GM19351 (cell line): Measurements from ENCODE around the gene FER1L5.

Source experiments
- ATAC-seq: cut with Tn5 transposase; IDR thresholded peaks from one replicate; pipeline ENCODE4 v1.9.1; 2021; ENCODE audit warnings: mild to moderate bottlenecking, moderate library complexity; ENCODE audit not compliant: unreplicated experiment

FER1L5 gene

DNA sequence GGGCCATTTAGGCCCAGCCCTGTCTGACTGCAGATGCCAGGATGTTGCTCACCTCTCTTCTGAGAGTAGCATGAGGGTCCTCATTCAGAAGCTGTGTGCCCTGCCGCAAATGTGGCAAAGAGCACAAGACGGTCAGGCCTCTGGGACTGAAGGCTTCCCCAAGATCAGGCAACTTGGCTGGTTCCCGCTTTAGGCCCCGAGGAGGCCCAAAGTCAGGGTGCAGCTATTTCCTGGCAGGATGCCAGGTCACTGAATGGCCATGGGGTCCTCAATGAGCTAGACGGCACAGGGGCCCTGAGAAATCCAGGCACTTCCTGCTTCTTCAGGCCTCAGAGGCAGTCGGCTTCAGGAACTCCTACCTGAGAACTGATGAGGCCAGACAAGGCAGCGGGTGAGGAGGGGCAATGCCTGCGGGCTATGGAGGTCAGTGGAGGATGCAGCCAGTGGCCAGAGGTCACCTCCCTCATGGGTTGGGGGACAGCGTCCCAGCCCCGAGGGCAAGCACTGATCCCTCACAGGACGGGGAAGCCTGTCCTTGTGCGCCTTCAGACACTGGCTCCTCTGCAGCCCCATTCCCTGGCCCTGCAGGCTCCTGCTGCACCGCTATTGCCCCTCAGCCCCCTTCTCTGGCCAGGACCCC is 52.4 kb downstream of the FER1L5 start:
- ATAC-seq: no peak

DNA sequence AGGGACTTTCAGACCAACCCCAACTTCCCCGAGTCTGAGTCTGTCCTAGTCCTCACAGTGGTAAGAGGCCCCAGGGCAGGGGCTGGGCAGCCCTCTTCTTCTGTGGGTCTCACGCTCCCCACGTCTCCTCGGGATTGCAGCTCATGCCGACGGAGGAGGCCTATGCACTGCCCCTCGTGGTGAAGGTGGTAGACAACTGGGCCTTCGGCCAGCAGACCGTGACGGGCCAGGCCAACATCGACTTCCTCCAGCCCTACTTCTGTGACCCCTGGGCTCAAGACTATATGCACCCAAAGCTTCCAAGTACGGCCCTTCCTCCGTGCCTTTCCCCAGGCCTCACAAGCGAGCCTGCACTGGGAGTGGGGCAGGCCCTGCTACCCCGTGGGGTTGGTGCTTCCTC is 53.0 kb downstream of the FER1L5 start:
- ATAC-seq: no peak

DNA sequence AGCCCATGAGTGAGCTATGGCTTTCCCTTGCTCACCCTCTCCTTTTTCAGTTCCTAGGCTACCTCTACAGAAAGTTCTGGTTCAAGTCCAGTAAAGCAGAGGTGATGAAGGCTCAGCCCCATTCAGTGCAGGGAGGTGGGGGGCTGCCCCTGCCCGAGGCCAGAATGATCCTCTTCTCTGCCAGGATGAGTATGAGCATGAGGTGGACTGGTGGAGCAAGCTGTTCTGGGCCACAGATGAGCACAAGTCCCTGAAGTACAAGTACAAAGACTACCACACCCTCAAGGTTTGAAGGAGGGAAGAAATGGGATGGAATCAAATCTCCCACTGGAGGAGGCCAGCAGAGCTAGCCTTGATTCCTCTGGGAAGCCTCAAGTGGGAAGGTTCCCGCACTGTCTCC is 54.9 kb downstream of the FER1L5 start:
- no peak for ATAC-seq

DNA sequence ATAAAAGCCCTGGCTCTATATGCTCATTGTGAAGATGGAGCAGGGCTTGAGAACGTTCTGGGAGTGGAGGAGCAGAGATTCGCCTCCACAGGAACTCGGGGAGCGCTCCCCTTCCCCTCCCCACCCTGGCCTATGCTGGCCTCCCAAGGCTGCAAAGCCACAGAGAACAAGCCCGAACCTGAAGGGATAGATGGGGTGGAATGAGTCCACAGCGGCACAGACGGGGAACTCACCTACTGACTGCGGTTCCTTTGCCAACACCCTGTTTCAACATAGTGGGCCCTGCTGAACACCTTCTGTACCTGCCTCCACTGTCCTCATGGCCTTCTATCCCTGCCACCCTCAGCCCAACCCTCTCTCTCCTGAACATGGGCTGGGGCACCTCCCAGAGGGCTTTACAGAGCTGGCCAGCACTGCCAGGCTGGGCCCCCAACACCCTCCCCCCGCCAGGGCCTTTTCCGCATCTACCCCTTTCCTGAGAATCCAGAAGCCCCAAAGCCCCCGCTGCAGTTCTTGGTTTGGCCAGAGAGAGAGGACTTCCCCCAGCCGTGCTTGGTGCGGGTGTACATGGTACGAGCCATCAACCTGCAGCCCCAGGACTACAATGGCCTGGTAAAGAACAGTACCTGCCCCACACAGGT is 55.8 kb downstream of the FER1L5 start:
- no peak for ATAC-seq

DNA sequence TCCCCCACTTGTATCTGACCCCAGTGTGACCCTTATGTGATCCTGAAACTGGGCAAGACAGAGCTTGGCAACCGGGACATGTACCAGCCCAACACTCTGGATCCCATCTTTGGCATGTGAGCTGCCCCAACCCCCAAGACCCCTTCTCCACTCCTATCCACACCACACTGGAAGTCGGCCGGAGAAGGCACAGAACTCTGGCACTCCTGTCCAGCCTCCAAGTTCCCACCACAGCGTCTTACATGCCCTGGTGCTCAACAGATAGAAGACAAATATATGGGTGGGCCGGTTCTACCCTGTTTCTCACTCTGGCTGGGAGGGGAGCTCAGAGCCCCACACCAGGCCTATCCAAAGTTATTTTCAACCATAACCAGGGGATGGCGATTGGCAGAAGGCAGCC is 56.5 kb downstream of the FER1L5 start:
- ATAC-seq: no peak

DNA sequence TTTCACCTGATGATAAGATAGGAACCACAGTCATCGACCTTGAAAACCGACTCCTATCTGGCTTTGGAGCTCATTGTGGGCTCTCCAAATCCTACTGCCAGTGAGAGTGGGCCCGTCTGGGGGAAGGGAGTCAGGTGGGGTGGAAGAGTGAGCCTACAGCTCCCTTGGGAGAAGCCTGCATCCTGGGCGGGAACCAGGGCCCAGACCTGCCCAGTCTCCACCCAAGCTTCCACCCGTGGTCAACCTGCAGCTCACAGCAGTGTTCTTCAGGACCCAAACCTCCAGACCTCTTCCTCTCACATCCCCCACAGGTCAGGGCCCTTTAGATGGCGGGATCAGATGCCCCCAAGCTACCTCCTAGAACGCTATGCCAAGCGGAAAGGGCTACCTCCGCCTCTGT is 57.1 kb downstream of the FER1L5 start:
- ATAC-seq: no peak

DNA sequence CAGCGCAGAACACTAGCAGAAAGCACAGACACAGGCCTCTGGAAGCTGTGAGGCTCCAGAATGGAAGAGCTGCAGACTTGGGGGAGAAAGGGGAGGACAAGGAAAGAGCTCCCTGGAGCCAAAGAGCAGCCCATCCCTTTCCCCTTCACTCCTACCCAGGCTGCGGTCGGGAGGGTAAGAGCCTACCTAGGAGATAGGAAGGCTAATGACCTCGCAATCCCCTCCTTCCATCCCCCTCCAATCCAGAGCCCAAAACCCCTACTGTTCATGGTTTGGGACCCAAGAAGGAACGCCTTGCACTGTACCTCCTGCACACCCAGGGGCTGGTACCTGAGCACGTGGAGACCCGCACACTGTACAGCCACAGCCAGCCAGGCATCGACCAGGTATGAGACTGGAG is 57.5 kb downstream of the FER1L5 start:
- ATAC-seq: no peak

DNA sequence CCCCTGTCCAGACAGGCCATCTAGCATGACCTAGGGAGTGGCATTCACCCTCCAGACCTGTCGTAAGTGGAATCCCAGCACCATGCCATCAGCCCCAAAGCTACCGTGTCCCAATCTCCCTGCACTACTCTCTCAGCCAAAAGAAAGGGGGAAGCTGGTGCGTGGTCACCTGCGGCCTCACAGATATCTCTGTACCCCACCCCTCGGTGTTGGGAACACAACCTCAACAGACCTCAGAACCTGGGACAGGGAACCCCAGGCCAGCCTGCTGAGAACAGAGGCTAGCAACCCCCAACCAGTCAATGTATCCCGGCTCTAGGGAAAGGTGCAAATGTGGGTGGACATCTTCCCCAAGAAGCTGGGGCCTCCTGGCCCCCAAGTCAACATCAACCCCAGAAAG is 59.1 kb downstream of the FER1L5 start:
- ATAC-seq: no peak

DNA sequence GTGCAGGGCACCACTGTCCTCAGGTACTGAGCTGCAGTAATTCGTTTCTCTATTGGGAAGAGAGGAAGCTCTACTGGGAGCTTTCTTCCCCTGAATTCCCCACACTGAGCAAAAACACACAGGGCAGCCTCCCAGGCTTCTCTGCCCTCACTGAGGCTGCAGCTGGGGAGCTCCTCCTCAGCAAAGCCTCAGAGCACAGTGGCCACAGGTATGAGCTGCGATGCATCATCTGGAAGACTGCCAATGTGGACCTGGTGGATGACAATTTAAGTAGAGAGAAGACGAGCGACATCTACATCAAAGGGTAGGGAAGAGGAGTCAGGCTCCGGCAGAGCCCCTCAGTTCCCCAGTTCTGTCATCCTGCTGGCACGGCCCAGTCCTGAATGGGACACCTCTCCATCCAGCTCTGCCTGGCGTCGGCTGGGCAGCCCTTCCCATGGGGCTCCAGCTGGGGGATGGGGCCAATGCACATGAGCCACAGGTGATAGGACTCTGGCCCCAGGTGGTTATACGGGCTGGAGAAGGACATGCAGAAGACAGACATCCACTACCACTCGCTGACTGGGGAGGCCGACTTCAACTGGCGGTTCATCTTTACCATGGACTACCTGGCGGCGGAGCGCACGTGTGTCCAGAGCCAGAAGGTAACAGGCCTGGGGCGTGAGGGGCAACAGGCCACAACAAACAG is 59.7 kb downstream of the FER1L5 start:
- no peak for ATAC-seq

DNA sequence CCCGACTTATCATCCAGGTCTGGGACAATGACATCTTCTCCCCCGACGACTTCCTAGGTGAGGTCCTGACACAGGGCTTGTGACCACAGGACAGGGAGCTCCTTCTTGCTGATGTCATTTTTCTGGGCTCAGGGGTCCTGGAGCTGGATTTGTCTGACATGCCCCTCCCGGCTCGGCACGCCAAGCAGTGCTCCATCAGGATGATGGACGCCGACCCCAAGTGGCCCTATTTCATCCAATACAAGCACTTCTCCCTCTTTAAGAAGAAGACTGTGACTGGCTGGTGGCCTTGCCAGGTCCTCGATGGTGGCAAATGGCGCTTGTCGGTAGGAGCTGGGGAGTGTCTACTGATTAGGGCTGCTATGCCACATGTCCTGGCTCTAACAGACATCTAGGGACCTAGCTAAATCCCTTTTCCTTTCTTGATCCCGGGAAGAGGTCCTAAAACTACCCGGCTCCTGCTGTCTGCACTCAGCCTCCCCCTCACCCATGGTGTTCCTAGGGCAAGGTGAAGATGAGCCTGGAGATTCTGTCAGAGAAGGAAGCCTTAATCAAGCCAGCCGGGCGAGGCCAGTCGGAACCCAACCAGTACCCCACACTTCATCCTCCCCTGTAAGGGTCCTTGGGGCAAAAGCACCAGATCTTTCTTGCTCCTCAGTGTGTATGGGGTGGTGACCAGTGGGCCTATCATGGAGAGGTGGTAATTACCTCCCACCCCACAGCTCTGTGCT is 60.6 kb downstream of the FER1L5 start:
- no peak for ATAC-seq

DNA sequence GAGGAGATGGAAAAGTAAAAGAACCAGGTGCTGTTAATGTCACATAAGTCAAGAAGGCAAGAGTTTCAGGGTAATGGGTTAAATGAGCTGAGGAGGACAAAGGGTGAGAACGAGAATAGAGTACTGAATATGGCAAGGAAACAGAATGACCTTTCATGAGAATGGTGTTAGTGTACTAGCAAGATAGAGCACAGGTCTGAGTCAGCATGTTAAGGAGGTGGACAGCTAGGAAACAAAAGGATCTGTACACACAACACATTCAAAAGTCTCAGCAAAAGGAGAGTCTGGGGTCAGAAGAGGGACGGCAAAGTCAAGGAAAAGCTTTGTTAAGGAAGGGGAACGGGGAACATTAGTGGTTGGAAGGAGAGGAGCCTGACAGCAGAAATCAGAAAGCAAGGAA is 68.4 kb downstream of the FER1L5 start:
- ATAC-seq: no peak

DNA sequence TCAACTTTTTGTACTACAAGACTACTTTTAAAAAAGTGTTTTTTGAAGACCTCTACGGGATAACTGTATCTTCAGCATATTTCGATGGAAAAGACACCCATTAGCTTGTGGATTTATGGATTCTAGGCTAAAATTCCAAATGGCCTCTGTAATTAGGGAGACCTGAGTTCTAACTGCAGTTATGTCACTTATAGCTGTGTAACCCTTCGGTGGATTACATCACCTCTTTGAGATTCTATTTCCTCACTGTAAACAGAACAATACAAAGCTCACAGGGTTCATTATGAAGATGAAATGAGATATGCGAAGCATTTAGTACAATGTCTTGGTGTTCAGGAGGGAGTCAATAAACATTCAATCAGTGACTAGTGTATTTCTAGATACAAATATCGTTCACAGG is 73.1 kb downstream of the FER1L5 start:
- ATAC-seq: no peak

DNA sequence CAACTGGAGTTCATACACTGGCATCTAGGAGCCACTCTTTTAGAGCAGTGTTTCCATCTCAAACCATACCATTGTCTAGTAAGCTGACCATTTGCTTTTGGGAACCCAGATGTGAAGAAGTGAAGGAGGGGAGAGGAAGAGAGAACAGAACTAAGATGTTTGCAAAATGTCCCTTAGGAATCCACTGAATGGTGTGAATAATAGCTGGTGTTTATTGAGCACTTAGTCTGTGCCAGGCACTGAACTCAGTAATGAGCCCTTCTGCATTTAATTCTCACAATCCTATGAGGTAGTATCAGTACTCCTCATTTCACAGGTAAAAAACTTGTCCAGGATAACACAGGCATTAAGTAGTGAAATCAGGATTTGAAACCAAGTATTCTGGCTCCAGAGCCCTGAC is 73.8 kb downstream of the FER1L5 start:
- ATAC-seq: no peak

DNA sequence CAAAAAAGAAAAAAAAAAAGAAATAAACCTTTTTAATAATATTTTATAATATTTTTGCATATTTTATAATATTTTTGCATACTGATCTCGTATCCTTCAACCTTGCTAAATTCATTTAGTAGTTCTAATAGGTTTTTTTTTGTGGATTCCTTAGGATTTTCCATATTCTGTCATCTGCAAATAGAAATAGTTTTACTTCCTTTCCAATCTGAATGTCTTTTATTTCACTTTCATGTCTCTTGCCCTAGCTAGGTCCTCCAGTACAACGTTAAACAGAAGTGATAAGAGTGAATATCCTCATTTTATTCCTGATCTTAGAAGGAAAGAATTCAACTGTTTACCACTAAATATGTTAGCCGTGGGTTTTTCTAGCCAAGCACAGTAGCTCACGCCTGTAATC is 83.6 kb downstream of the FER1L5 start:
- ATAC-seq: no peak

DNA sequence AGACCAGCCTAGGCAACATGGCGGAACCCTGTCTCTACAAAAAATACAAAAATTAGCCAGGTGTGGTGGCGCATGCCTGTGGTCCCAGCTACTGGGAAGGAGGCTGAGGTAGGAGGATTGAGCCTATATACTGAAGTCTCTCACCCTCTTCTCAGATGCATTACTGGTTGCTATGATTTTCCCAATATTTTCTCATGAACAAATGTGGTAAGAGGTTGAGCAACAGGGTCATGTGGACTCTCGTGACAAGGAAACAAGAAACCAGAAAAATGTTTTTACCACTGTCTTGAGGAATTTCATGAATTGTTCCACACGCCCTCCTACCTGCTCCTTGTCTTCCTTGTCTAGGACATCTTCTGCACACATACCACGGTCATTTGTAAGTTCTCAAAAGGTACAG is 84.9 kb downstream of the FER1L5 start:
- ATAC-seq: no peak

DNA sequence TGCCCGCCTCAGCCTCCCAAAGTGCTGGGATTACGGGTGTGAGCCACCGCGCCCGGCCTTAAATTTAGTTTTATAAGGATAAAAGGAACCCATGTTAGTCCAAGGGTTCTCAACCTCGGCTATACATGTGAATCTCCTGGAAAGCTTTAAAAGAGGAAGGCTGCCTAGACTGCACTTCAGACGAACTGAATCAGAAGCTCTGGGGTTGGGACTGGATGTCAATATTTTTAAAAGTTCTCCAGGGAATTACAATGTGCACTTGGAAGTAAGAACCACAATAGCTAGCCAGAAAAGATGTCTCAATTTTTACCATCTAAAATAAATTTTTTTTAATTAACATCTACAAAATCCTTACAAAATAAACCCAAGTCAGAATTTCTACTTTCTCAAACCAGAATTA is 87.2 kb downstream of the FER1L5 start:
- ATAC-seq: no peak

DNA sequence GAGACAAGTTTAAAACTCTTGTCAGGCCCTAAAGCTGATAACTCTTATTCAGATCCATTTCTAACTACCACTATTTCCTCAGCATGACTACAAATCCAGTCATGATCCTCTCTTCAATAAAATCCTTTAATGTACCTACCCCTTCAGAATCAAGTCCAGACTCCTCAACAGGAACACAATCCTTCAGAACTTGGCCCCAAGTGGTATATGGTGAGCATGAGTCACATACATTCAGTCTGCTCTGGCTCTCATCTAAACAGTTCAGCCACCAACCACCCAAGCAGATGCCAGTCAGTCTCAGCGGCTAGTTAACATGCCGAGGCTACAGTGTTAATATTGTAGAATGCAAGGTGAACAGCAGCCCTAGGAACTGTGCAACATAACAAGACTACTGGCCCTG is 87.6 kb downstream of the FER1L5 start:
- ATAC-seq: no peak

DNA sequence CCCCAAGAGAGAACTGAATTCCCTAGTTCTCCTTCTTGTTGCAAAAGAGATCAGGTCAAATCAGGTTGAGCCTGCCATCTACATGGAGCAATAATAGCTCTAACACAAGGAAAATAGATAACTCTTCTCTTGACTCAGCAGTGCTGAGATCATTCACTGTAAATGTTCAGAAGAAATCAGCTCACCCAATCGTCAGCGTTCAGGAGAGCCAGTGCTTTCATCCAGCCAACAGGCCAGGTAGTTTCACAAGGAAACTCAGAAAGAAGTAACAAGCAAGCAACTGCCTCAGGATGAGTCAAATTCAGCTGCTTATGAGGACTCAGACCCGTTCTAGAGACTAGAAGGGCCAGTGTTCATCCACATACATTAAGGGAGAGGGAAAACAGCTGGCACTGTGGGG is 91.4 kb downstream of the FER1L5 start:
- no peak for ATAC-seq

DNA sequence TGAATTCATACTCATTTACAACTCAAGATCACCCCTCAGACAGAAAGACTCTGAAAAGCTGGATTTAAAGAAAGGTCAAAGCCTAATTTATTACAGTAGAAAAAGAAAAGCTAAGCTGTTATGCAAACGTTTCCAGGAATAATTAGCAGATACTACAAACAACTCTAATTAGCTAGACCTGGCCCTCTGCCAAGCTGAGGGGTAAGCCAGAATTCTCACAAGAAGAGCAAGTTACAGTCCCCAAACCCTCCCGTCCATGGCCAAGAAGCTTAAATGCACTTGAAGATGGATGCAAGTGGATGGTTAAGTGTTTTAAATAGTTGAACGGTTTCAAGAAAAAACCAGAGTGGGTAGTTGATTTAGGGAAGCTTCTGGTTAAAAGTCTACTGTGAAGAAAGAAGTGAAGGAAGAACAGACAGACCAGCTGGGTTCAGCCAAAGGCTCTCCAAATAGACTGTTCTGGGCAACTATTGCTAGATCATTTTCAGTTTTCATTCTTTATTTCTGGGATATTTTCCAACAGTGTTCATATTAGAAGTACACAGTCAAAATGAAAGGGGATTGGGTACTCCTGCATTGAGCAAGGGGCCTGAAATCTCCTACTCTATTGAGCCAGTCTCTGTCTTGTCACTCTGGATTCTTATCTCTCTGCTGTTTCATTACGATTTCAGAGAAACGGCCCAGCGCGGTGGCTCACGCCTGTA is 92.5 kb downstream of the FER1L5 start:
- no peak for ATAC-seq

DNA sequence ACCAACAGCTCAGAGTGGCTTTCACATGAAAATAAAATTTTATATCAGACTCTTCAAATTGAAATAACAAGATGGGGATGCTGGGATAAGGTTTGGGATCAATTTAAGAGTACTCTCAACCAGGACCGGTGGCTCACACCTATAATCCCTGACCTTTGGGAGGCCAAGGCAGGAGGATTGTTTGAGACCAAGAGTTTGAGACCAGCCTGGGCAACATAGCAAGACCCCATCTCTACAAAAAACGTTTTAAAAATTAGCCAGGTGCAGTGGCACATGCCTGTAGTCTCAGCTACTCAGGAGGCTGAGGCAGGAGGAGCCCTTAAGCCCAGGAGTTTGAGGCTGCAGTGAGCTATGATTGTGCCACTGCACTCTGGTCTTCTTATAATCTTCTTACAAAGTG is 94.7 kb downstream of the FER1L5 start:
- no peak for ATAC-seq

DNA sequence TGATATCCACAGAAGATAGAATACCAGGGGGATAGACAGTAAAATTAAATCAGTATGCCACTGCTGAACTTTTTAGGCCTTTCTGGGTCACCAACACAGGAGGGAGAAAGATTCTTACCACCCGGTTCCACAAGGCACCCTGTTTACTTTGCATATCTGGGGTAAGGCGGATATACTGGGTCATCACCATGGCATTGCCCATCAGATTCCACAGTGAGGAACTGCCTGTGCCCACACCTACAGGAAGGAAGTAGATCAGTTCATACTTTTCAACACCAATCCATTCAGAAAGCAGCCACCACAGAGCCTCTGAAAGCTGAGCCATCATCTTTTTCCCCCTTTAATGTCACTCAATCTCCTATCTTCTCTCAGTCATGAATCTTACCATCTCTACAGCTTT is 95.3 kb downstream of the FER1L5 start:
- no peak for ATAC-seq
